Spleen (tissue), 11 donors: ENCODE measurements around the gene ADD1. TPM values are rescaled to one million over a fixed set of nuclear protein-coding genes. Genes with fewer than 3 reads are reported as not detected.

Experiments
- DNase-seq: peaks from one replicate; pipeline ENCODE4 v3.0.0-alpha.2; 2020
- H3K27ac ChIP-seq, 8 donors: fragments of 200-600 bp; sonication (generic) in 7 of 8; 1 replicate in 4 of 8; 2 replicates in 4 of 8; pipeline versions ENCODE4 v1.5.0 to v1.8.0; 2016 to 2021; ENCODE audit warnings: inconsistent platforms in 4 of 8, mild to moderate bottlenecking in 4 of 8, moderate library complexity in 1 of 8
- H3K27me3 ChIP-seq, 7 donors: fragments of 200-600 bp; sonication (generic) in 6 of 7; replicated peaks in 1 of 7; 1 replicate in 4 of 7; 2 replicates in 3 of 7; pipeline versions ENCODE4 v1.5.0 to v1.8.0; 2016 to 2021; ENCODE audit warnings: inconsistent platforms in 3 of 7, mild to moderate bottlenecking in 1 of 7
- H3K36me3 ChIP-seq, 6 donors: fragments of 200-600 bp; sonication (generic) in 5 of 6; 1 replicate in 4 of 6; 2 replicates in 2 of 6; pipeline versions ENCODE4 v1.5.0 to v1.8.0; 2016 to 2021; ENCODE audit warnings: inconsistent platforms in 2 of 6
- H3K4me1 ChIP-seq, 6 donors: fragments of 200-600 bp; sonication (generic) in 5 of 6; 1 replicate in 3 of 6; 2 replicates in 3 of 6; pipeline versions ENCODE4 v1.5.0 to v1.8.0; 2016 to 2021; ENCODE audit warnings: inconsistent platforms in 3 of 6
- H3K4me3 ChIP-seq, 8 donors: fragments of 200-600 bp; sonication (generic) in 7 of 8; 1 replicate in 4 of 8; 2 replicates in 4 of 8; pipeline versions ENCODE4 v1.5.0 to v1.8.0; 2016 to 2021; ENCODE audit warnings: inconsistent platforms in 4 of 8, mild to moderate bottlenecking in 4 of 8, moderate library complexity in 2 of 8
- H3K9me3 ChIP-seq, 8 donors: fragments of 200-600 bp; sonication (generic) in 7 of 8; 1 replicate in 4 of 8; 2 replicates in 4 of 8; pipeline versions ENCODE4 v1.5.0 to v1.8.0; 2016 to 2021; ENCODE audit warnings: inconsistent platforms in 4 of 8
- CTCF ChIP-seq, 11 experiments: fragments of 200-600 bp in 7 of 11; fragments of 450-650 bp in 4 of 11; sonication (generic) in 4 of 11; IDR thresholded peaks in 8 of 11; conservative IDR thresholded peaks in 3 of 11; 1 replicate in 7 of 11; 2 replicates in 4 of 11; pipeline versions ENCODE4 v1.4.0 to v1.8.0; 2016 to 2021; ENCODE audit warnings: antibody characterized with exemption in 11 of 11, inconsistent platforms in 4 of 11, mild to moderate bottlenecking in 1 of 11
- POLR2A ChIP-seq, 3 donors: fragments of 450-650 bp; IDR thresholded peaks; one replicate each; pipeline ENCODE4 v1.5.1; 2017; ENCODE audit warnings: antibody characterized with exemption in 3 of 3, mild to moderate bottlenecking in 1 of 3
- POLR2AphosphoS5 ChIP-seq, 3 donors: sonication (generic); formaldehyde crosslinking; IDR thresholded peaks; one replicate each; pipeline ENCODE4 v1.5.1; 2017; ENCODE audit warnings: antibody characterized with exemption in 3 of 3
- WGBS, 5 donors: extraction: QIAGEN DNeasy Blood & Tissue Kit in 3 of 5; methylation state at CpG; one replicate each; pipeline versions ENCODE4 v1.1.5 to v1.1.7; 2013 to 2018; 5-methylcytosine and 5-hydroxymethylcytosine counted together
- intact Hi-C: fragments of 100-400 bp; cut with DNase I; formaldehyde crosslinking; loops from one replicate; pipeline ENCODE4 v1.15.0; 2023; ENCODE audit warnings: low total_unique reads
- polyA plus RNA-seq, 3 donors: library from polyadenylated mRNA; stranded (reverse); fragments of 200-250 nt; gene quantifications; one replicate each; pipeline ENCODE4 v1.2.1, GENCODE V29; 2013
- total RNA-seq, 7 donors: library from RNA; depleted of rRNA in 3 of 7; stranded (reverse); fragments of >200 nt in 3 of 7; fragmentation: NEBNext Ultra II Directional in 4 of 7; extraction: Animal tissue kit (Norgen Biotek cat#: 25700) in 4 of 7; gene quantifications; one replicate each; pipeline versions ENCODE4 v1.1.0 to v1.2.1, GENCODE V29; 2016 to 2021
- donor health status: healthy with polysubstance abuse.
- donor health status: DM: no; HTN: no; CAD: no; lungs with moderate emphysema.
- donor health status: DM: no; HTN: no; CAD: no.
- donor health status: Bipolar disorder and iron deficiency.
- donor health status: healthy.
- donor health status: DM: no; HTN: no; CAD: no.
- donor health status: DM: yes; HTN: yes; CAD: no.

The ADD1 gene
- total and polyA plus RNA-seq, 10 donors: 175 to 348 (median 265) TPM

DNA sequence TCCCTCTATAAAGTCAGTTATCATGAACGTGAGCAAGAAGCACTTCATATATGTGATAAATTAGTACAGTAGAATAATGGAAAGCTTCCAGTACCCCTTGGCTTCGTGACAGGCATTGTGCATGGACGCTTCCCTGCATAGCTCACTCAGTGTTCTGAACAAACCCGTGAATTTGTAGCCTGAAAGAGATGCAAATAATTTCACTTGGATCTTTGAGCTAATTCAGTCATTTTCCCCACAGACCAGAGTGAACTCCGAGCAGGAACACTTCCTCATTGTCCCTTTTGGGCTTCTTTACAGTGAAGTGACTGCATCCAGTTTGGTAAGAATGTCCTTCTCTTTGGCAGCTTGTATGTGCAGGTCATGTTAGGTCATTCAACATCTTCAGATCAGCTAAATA, 50.1 kb downstream of the ADD1 start:
- Histone ChIP-seq H3K27me3 (no peaks in the 10 kb centered on the region), H3K27ac (peak overlapping the region in 3 of 8 donors; percentile 10 to 41 (median 32)), H3K4me1 (peaks cover 0 to 32% (median 3%) of the 10 kb centered on the region in 6 donors), H3K9me3 (no peaks in the 10 kb centered on the region), H3K4me3 (no peak overlapping the region), H3K36me3 (peaks cover 4 to 100% (median 51%) of the 10 kb centered on the region in 6 donors)
- WGBS, 5 donors: 60 to 78% (median 70%) methylated on average over 5 of the region's 5 CpGs
- intact Hi-C loops: no loop called here
- no peak for TF ChIP-seq CTCF (IDR thresholded peaks at IDR 0.05 in 8 of 11, conservative IDR thresholded peaks at IDR 0.05 in 3 of 11)
- no peak for TF ChIP-seq POLR2AphosphoS5 (IDR thresholded peaks at IDR 0.05)
- no peak for TF ChIP-seq POLR2A (IDR thresholded peaks at IDR 0.05)
- no peak for DNase-seq

DNA sequence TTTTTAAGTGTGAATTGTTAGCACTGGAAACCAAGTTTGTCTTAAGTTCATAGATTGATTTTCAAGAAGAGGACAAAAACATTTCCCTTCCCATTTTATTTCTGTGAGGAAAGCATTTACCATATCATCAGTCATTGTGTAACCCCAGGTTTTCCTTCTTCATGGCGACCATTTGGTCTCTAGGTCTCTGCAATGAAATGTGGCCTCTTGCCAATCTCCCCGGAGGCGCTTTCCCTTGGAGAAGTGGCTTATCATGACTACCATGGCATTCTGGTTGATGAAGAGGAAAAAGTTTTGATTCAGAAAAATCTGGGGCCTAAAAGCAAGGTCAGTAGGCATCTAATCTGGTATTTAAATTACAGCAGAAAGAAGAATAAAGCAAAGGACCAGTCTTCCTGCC, 54.4 kb downstream of the ADD1 start:
- TF ChIP-seq POLR2A (IDR thresholded peaks at IDR 0.05) (no peak), CTCF (IDR thresholded peaks at IDR 0.05 in 8 of 11, conservative IDR thresholded peaks at IDR 0.05 in 3 of 11) (no peak), POLR2AphosphoS5 (IDR thresholded peaks at IDR 0.05) (no peak)
- intact Hi-C loops: no loop called here
- Histone ChIP-seq H3K27me3 (no peaks in the 10 kb centered on the region), H3K4me3 (no peak overlapping the region), H3K4me1 (peaks cover 0 to 10% (median 0%) of the 10 kb centered on the region in 6 donors), H3K27ac (no peak overlapping the region), H3K9me3 (no peaks in the 10 kb centered on the region), H3K36me3 (peaks cover 11 to 100% (median 90%) of the 10 kb centered on the region in 6 donors)
- 49 to 85% (median 73%) methylated on average over 3 of the region's 3 CpGs for WGBS, 5 donors
- DNase-seq: no peak

GRCh38 chr4:2900741-2901140, 57.1 kb downstream of the ADD1 start:
- H3K27ac ChIP-seq: peak overlapping the region in 1 of 8 donors; percentile 39
- WGBS, 5 donors: 92 to 97% (median 96%) methylated on average over 6 of the region's 6 CpGs
- intact Hi-C loops: no loop called here

DNA sequence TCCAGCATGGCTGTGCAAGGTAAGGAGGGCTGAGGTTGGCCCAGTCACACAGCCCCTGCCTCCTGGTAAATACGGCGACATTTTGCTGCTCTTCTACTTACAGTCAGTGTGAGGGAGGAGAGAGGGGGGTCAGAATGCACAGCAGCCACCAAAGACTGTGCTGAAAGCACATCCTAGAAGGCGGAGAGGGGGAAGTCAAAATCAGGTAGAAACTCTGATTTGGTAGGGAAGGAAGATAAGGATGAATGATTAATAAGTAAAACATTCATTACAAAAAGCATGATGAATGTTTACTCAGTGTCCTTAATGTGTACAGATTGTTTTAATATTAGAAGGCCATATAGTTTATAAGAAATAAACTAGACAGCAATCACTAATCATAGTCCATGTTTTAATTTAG, 57.5 kb downstream of the ADD1 start:
- H3K4me1 ChIP-seq: peaks cover 0 to 7% (median 2%) of the 10 kb centered on the region in 6 donors
- DNase-seq: no peak
- H3K36me3 ChIP-seq: peaks cover 11 to 100% (median 97%) of the 10 kb centered on the region in 6 donors
- no peaks in the 10 kb centered on the region for H3K9me3 ChIP-seq
- intact Hi-C loops: no loop called here
- H3K4me3 ChIP-seq: no peak overlapping the region
- TF ChIP-seq CTCF (IDR thresholded peaks at IDR 0.05 in 8 of 11, conservative IDR thresholded peaks at IDR 0.05 in 3 of 11) (no peak), POLR2AphosphoS5 (IDR thresholded peaks at IDR 0.05) (peak in 1 of 3 donors; percentile 37), POLR2A (IDR thresholded peaks at IDR 0.05) (no peak)
- H3K27ac ChIP-seq: peak overlapping the region in 1 of 8 donors; percentile 39
- no peaks in the 10 kb centered on the region for H3K27me3 ChIP-seq
- 90 to 99% (median 95%) methylated on average over 3 of the region's 3 CpGs for WGBS, 5 donors

More at GRCh38 chr4:2900741-2901140, 57.1 kb downstream of the ADD1 start:
- no peaks in the 10 kb centered on the region for H3K27me3 ChIP-seq
- TF ChIP-seq POLR2AphosphoS5 (IDR thresholded peaks at IDR 0.05): no peak
- TF ChIP-seq CTCF (IDR thresholded peaks at IDR 0.05 in 8 of 11, conservative IDR thresholded peaks at IDR 0.05 in 3 of 11): no peak
- TF ChIP-seq POLR2A (IDR thresholded peaks at IDR 0.05): no peak
- H3K36me3 ChIP-seq: peaks cover 11 to 100% (median 97%) of the 10 kb centered on the region in 6 donors
- peaks cover 0 to 3% (median 0%) of the 10 kb centered on the region in 6 donors for H3K4me1 ChIP-seq
- no peaks in the 10 kb centered on the region for H3K9me3 ChIP-seq
- DNase-seq: no peak
- H3K4me3 ChIP-seq: no peak overlapping the region
